Measurements from ENCODE around the gene SEMA6A. TPM values are rescaled to one million over a fixed set of nuclear protein-coding genes. Genes with fewer than 3 reads are reported as not detected.

Gene SEMA6A
- total RNA-seq, 1 experiment from 2014 or later = 2.1 TPM

DNA sequence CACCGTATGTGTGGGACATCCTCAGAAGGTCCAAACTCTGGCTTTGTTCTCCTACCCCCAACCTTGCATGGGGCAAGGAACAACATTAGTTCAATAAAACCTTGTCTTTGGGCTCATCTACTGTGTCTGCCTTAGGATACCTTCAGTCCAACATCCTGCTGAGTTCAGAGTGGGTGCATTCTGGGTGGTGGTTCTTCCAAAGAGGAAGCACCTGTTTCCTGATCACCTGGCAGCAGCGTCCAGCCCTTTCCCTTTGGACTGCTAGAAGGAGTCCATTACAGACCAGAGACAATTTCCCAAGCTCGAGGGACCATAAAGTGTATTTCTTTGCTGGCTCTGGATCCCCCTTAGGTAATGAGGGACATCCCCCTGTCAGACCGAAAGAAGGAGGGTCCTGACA, 154.1 kb downstream of the SEMA6A start:
- no peaks in the 10 kb centered on the region for H3K9me3 Mint-ChIP-seq (ENCODE audit: unreplicated experiment)

GRCh38 chr5:116419258-116419657, 155.4 kb downstream of the SEMA6A start:
- DNase-seq (ENCODE audit: unreplicated experiment) = no peak
- BruUV-seq (replicated peaks) = no TSS peak
- Mint-ChIP-seq H3K36me3 (ENCODE audit: insufficient read depth, unreplicated experiment) (no peaks in the 10 kb centered on the region), H3K4me3 (ENCODE audit: unreplicated experiment) (no peak overlapping the region), H3K27me3 (ENCODE audit: insufficient read depth, unreplicated experiment) (no peaks in the 10 kb centered on the region), H3K27ac (ENCODE audit: low read depth, unreplicated experiment) (no peak overlapping the region), H3K9me3 (ENCODE audit: unreplicated experiment) (no peaks in the 10 kb centered on the region), H3K4me1 (ENCODE audit: insufficient read depth, unreplicated experiment) (no peaks in the 10 kb centered on the region)
- POLR2A ChIA-PET = no interaction called here
- intact Hi-C loops (cut with micrococcal nuclease) = no loop called here
- TF ChIP-seq, protein P1, sequence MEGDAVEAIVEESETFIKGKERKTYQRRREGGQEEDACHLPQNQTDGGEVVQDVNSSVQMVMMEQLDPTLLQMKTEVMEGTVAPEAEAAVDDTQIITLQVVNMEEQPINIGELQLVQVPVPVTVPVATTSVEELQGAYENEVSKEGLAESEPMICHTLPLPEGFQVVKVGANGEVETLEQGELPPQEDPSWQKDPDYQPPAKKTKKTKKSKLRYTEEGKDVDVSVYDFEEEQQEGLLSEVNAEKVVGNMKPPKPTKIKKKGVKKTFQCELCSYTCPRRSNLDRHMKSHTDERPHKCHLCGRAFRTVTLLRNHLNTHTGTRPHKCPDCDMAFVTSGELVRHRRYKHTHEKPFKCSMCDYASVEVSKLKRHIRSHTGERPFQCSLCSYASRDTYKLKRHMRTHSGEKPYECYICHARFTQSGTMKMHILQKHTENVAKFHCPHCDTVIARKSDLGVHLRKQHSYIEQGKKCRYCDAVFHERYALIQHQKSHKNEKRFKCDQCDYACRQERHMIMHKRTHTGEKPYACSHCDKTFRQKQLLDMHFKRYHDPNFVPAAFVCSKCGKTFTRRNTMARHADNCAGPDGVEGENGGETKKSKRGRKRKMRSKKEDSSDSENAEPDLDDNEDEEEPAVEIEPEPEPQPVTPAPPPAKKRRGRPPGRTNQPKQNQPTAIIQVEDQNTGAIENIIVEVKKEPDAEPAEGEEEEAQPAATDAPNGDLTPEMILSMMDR (IDR thresholded peaks at IDR 0.05; ENCODE audit: unreplicated experiment) = no peak
- CTCF ChIA-PET = no interaction called here

More for the DNA sequence above, 154.1 kb downstream of the SEMA6A start:
- ChIA-PET CTCF (no interaction called here), POLR2A (no interaction called here)
- Mint-ChIP-seq H3K4me1 (ENCODE audit: insufficient read depth, unreplicated experiment) (no peaks in the 10 kb centered on the region), H3K27me3 (ENCODE audit: insufficient read depth, unreplicated experiment) (no peaks in the 10 kb centered on the region), H3K4me3 (ENCODE audit: unreplicated experiment) (no peak overlapping the region), H3K36me3 (ENCODE audit: insufficient read depth, unreplicated experiment) (no peaks in the 10 kb centered on the region), H3K27ac (ENCODE audit: low read depth, unreplicated experiment) (no peak overlapping the region)
- intact Hi-C loops (cut with micrococcal nuclease) = no loop called here
- TF ChIP-seq, protein P1 (IDR thresholded peaks at IDR 0.05; ENCODE audit: unreplicated experiment) = no peak
- DNase-seq (ENCODE audit: unreplicated experiment) = no peak
- no TSS peak for BruUV-seq (replicated peaks)

DNA sequence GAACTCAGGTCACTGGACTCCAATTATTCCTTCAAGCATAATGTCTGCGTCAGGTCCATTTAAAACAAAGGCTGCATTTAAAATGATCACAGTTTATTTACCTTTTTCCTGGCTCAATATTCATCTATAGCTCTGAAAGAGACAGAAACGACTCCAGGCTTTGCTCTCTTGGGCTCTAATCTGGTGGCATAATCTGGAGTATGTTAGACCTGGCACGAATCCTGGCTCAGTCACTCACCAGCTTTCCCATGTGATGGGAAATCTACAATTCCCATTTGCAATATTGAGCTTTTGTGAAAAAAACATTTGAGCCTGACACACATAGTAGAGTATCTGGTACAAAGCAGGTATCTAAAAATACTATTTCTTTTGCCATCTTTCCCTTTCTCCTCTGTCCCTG, 155.8 kb downstream of the SEMA6A start:
- no peak overlapping the region for H3K27ac Mint-ChIP-seq (ENCODE audit: low read depth, unreplicated experiment)
- no peak overlapping the region for H3K4me3 Mint-ChIP-seq (ENCODE audit: unreplicated experiment)
- POLR2A ChIA-PET = no interaction called here
- TF ChIP-seq, protein P1 (IDR thresholded peaks at IDR 0.05; ENCODE audit: unreplicated experiment) = no peak
- no peaks in the 10 kb centered on the region for H3K4me1 Mint-ChIP-seq (ENCODE audit: insufficient read depth, unreplicated experiment)
- no peak for DNase-seq (ENCODE audit: unreplicated experiment)
- CTCF ChIA-PET = no interaction called here
- intact Hi-C loops (cut with micrococcal nuclease) = no loop called here
- no peaks in the 10 kb centered on the region for H3K27me3 Mint-ChIP-seq (ENCODE audit: insufficient read depth, unreplicated experiment)
- H3K9me3 Mint-ChIP-seq (ENCODE audit: unreplicated experiment) = no peaks in the 10 kb centered on the region
- BruUV-seq (replicated peaks) = no TSS peak
- no peaks in the 10 kb centered on the region for H3K36me3 Mint-ChIP-seq (ENCODE audit: insufficient read depth, unreplicated experiment)

DNA sequence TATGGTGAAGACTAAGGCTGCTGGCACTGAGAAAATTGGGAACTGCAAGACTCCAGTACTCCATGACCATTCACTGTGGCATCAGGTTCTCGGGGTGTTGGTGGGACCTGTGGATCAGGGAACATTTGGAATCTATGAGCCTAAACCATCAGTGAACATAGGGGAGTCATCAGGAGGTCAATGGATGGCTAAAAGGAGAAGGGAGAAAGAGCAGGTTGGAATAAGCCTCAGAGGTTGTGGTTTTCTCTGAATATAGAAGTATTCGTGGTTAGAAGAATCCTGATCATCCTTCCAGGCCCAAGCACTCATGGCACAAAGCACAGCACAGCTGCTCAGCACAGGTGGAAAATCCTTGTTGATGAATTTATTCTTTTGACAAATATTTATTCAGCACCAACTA, 156.6 kb downstream of the SEMA6A start:
- Mint-ChIP-seq H3K4me1 (ENCODE audit: insufficient read depth, unreplicated experiment) (no peaks in the 10 kb centered on the region), H3K36me3 (ENCODE audit: insufficient read depth, unreplicated experiment) (no peaks in the 10 kb centered on the region), H3K4me3 (ENCODE audit: unreplicated experiment) (no peak overlapping the region), H3K27me3 (ENCODE audit: insufficient read depth, unreplicated experiment) (no peaks in the 10 kb centered on the region), H3K9me3 (ENCODE audit: unreplicated experiment) (no peaks in the 10 kb centered on the region), H3K27ac (ENCODE audit: low read depth, unreplicated experiment) (no peak overlapping the region)
- POLR2A ChIA-PET = no interaction called here
- TF ChIP-seq, protein P1 (IDR thresholded peaks at IDR 0.05; ENCODE audit: unreplicated experiment) = no peak
- intact Hi-C loops (cut with micrococcal nuclease) = no loop called here
- no peak for DNase-seq (ENCODE audit: unreplicated experiment)
- CTCF ChIA-PET = no interaction called here
- no TSS peak for BruUV-seq (replicated peaks)

All from MCF 10A (cell line).